ENCODE measurements around the gene C16orf89.
"Not testable (repeated sequence)": the region's sequence is repeated elsewhere in the genome, so short reads cannot be mapped to it uniquely, and the experiment has no call there.

C16orf89 gene

DNA sequence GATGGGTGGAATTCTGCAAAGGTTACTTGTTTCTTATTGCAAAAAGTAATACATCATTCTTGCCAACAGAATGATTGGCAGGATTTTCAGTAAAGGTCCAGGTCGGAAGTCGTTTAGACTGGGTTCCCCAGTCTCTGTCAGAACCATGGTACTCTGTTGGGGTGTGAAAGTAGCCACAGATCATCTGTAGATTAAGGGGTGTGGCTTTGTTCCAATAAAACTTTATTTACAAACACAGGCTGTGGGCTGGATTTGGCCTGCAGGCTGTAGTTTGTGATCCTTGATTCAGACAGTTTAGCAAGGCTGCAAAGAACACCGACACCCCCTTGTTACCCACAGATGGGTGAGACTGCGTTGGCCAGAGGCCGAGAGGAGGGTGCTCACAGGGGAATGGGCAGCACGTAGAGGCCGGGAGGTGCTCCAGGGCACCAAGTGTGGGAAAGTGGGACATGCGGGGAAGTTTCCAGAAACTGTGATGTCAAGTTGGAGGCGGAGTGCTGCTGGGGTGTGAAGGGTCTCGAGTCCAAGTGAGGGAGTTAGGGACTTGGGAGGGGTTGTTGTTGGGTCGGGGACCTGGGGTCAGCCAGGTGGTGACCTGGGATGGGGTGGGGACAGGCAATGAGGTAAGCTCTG, 18.5 kb upstream of the C16orf89 start:
- not testable (repeated sequence) for DNase-seq

DNA sequence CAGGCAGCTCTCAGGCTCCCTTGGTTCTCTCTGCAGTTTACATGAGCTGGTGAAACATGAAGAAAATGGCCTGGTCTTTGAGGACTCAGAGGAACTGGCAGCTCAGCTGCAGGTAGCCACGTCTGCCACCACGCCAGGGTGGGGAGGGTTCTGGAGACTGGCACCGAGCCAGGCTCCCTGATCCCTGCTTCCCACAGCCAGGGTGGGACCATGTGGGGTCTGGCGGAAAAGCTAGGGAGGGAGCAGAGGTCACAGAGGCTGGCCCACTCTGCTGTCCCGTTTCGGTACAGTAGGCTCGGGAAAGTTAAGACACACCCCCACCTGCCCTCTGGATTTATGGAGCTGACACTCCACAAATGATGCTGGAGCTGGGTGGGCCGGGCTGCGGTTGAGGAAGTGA, 17.9 kb upstream of the C16orf89 start:
- DNase-seq: not testable (repeated sequence)

DNA sequence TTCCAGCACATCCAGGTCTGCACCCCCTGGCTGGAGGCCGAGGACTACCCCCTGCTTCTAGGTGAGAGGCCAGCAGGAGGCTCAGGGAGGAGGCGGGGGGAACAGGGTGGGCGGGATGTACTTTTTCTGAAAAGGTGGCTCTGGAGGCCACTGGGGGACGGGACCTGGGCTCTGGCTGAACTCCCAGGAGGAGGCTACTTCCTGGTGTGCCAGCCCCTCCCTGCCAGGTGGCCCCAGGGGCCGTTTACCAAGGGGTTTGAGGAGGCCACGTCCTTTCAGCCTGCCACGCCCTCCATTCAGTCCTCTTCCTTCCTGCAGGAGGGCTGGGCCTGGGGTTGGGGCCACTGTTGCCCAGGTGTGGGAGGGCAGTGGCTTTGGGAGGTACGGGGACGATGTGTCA, 15.2 kb upstream of the C16orf89 start:
- DNase-seq: not testable (repeated sequence)

DNA sequence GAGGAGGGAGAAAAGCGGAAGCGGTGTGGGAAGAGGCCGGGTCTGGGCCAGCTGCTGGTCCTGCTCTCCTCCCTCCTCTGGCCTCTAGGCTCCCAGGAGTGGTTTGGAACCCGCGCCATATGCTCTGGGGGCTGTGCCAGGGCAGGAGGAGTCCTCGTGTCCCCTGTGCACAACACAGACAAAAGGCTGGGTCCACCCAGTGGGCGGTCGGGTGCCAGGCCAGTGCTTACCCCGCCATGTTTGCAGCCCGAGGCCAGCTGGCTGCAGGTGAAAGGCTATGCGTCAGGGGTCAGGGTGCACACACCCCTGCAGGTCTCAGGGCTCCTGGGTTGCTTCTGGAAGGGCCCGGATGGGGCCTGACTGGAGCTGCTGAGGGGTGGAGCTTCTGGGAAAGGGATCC, 14.7 kb upstream of the C16orf89 start:
- DNase-seq: not testable (repeated sequence)

DNA sequence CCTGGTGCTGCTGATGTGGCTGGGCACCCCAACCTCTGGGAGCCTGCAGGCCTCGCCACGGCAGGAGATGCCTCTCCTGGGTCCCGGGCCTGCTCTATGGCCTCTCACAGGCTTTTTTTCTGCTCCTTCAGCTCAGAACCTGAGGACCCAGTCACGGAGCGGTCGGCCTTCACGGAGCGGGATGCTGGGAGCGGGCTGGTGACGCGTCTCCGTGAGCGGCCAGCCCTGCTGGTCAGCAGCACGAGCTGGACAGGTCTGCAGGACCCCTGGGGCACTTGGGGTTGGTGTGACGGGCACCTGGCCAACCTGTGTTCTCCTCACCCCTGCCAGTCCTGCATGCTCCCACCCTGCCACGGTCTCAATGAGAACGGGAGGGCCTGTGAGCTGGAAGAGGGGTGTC, 12.9 kb upstream of the C16orf89 start:
- DNase-seq: no peak

DNA sequence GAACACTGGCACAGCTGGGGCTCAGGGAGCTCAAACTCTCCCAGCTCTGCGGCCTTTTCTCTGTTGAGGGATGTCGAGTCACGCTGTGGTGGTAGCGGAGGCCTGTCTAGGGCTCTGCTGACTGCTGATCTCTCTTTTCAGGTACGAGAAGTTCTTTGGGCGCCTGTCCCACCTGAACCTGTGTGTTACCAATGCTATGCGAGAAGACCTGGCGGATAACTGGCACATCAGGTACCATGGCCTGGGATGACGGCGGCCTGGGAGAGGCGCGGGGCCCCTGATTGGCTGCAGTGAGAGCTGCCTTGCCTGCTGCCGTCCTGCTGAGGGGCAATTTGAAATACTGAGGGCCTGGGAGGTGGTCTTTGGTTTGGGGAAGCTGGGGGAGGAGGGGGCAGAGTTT, 11.5 kb upstream of the C16orf89 start:
- no peak for DNase-seq

DNA sequence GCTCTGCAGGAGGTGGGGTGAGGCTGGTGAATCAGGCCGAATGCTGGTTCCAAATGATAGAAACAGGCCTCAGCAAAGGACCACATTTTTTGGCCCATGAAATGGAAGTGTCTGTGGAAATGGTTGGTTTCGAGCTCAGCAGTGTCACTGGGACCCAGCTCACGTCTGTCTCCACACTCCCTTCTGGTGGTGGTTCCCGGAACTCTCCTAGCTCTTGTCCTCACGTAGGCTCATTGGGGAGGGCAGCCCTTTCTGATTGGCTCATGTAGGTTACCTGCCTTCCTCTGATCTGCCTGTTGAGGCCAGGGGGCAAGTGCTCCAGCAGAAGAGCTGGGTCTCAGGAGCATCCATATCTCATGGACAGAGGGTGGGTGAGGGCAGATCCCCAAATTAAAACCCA, 9.9 kb upstream of the C16orf89 start:
- DNase-seq: no peak

DNA sequence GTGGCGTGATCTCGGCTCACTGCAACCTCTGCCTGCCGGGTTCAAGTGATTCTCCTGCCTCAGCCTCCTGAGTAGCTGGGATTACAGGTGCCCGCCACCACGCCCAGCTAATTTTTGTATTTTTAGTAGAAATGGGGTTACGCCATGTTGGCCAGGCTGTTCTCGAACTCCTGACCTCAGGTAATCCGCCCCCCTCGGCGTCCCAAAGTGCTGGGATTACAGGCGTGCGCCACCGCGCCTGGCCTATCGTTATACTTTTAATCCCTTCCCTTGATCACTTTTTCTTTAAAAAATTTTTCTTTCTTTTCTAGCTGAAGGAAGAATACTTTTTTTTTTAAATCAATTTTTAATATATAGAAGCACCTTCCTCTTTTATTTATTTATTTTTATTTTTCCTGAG, 8.0 kb upstream of the C16orf89 start:
- not testable (repeated sequence) for DNase-seq

DNA sequence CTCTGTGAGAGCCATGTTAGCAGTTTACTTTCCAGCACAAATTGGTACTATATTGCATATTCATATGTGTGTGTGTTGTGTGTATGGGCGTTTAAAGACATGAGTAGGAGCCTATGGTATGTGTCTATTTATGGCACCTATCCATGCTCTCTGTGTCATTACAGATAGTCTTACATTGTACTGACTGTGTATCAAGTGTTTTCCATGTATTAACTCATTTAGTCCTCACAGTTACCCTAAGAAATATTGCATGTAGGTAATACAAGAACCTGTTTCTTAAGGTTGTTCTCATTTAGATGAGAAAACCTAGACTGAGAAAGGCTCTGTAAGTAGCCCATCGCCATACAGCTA, 7.5 kb upstream of the C16orf89 start:
- no peak for DNase-seq

DNA sequence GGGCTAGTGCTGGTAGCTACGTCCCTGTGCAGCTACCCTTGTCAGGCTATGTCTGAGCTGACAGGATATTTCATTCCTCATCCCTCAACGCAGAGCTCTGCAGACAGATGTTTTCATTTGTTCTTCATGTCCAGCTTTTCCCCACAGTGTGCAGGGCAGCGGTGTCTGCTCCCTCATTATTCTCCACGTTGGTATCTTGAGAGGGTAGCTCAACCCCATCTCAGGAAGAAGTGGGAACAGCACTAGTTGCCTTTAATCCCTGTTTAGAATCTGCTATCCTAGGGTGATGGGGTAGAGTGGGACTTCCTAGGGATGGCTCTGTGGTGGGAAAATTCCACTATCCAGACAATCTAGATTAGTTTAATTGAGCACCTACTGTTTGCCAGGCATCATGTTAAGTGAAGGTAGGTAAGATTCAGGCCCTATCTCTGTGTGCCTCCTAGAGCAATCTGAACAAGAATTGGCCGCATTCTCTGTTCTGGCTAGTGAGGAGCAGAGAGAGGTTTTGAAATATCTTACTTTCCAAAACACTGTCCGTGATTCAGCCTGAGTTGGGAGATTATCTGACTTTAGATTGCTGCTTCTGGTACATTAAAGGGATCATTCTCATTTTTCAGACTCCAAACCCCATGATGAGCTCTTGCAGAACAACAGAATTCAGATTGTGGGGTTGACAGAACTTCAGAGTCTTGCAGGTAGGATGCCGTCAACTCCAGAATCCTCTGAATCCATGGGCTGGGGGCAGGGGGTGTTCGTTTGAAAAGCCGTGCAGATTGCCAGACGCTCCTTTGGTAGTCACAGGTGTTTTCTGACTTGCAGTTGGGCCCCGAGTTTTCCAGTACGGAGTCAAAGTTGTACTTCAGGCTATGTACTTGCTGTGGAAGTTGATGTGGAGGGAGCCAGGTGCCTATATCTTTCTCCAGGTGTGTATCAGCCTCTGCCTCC, 6.8 kb upstream of the C16orf89 start:
- no peak for DNase-seq

DNA sequence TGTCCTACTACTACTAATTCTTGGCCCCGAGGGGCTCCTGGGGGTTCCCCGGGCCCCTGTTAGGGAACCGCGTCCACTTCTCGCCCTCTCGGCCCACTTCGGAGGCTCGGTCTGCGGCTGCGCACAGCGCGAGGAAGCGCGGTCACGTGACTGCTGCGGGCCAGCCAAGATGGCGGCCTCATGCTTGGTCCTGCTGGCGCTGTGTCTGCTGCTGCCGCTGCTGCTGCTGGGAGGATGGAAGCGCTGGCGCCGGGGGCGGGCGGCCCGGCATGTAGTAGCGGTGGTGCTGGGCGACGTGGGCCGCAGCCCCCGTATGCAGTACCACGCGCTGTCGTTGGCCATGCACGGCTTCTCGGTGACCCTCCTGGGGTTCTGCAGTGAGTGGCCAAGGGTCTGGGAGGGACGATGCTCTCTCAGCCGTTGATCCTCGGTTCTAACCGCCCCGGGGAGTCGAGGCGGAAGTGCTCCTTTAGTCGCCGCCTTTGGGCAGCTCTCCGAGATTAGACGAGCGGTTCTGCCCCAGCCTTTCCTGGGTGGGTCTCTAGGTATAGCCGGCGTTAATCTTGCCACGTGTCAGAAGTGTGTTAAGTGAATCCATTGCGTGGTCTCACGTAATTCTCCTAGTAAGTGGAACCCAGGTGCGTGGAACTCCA, 6.1 kb upstream of the C16orf89 start, which contains the start of gene ALG1:
TSS of gene ALG1 (plus strand) at position 163 of the 653 bp plus-strand sequence. CDS start at position 170, 7 bp downstream.
- DNase-seq: peak; percentile 79

DNA sequence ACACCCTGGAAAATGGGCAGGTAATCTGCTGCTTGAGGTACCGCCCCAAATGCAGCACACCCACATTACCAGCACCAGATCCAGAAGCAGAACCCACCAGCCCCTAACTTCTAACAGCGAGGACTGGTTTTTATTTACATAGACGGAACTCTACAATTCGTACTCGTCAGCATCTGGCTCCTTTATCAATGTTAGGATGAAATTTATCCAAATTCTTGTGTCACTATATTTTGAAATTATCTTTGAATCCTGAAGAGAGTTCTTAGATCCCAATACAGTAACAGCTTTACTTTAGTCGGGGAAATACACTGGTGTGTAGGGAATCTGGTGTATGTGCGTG, 5.6 kb upstream of the C16orf89 start:
- no peak for DNase-seq

DNA sequence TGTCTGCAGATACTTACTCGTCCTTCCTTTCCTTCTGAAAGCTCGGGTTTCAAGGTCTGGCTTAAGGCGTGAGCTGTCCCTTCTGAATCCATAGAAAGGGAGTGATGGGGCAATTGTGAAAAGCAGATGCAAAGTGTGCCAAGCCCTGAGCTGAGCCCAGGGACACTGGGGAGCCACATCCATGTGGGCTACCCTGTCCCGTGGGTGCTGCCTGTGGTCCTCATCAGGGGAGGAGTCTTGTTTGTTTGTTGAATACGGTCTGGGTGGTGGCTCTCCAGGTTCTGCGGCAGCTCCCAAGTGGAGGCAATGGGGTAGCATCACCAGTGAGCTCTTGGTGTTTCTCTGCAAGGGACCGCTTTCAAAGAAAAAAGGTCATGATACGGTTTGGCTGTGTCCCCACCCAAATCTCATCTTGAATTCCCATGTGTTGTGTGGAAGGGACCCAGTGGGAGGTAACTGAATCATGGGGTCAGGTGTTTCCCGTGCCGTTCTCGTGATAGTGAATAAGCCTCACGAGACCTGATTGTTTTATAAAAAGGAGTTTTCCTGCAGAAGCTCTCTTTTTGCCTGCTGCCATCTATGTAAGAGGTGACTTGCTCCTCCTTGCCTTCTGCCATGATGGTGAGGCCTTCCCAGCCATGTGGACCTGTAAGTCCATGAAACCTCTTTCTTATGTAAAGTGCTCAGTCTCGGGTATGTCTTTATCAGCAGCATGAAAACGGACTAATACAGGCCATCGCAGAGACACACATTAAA, 4.9 kb upstream of the C16orf89 start:
- DNase-seq: no peak

DNA sequence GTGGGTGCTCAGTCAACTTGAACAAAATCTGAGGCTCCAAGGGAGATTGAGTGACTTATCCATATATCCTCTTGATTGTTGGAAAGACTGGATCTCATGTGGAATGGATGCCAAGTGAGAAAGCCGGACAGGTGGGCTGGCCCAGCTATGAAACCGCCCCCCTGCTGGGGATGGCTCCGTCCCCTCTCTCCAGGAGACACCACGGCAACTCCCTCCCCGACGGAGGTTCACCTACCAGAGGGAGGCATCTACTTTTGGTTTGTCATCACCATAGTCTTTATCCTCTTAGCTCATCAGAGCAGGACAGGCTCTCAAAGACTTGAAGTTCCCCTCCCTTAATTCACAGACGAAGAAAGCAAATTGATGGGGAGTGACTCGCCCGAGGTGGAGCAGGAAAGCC, 4.1 kb upstream of the C16orf89 start:
- DNase-seq: no peak

DNA sequence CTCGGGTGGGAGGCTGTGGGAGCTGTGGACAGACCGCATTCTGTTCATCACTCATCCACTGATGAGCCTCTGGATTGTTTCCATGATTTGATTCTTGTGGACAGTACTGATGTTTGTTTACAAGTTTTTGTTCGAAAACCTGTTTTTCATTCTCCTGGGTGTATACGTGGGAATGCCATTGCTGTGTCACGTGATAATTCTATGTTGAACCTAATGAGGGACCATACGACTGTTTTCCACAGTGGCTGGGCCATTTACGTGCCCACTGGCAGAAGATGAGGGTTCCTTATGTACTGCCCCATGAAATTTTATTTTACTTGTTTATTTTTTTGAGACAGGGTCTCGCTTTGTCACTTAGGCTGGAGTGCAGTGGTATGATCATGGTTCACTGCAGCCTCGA, 3.3 kb upstream of the C16orf89 start:
- no peak for DNase-seq

DNA sequence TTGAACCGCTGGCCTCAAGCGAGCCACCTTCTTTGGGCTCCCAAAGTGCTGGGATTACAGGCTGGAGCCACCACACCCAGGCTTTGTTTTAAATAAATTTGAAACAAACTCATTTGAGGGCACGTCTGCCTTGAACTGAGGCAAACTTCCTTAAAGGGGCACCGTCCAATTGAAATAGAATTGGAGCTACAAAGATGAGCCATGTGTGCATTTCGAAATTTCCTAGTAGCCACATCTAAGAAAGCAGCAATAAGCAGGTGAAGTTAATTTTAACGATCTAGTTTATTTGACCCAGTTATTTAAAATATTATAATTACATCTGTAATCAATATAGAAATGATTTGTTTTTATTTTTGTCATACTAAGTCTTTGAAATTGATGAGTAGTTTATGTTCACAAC, 755 bp upstream of the C16orf89 start:
- DNase-seq: no peak

DNA sequence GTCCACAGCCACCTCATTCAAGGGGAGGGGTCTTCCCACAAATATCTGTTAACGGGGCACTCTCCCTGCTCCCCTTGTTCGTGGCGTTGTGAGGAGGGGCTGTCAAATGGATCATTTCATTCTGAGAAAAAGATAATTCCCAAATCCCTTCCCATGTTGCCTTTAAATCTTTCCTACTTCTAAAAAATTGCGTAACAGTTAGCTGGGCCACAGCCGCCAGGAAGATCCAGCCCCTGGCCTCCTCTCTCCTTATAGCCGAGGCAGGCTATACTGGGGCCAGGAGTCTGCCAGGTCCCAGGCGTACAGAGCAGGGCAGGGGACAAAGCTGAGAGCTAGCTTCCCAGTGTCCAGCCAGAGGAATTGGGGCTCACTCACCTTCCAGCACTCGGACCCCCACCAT, 430 bp downstream of the C16orf89 start:
- DNase-seq: no peak

DNA sequence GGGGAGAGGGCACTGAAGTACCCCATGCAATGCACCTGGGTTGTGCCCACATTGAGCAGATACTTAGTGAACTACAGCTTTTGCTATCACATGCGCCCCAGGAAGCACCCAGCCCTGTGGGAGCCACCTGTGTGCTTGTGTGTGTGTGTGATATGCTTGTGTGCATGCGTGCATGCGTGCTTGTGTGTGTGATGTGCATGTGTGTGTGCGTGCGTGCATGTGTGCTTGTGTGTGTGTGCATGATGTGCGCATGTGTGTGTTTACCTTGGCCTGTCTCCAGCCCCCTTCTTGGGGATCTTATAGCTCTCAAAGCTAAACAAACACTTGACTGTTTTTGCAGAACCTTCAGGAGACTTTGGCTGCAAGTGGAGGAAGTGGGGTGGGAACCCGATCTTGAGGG, 841 bp downstream of the C16orf89 start:
- DNase-seq: no peak

DNA sequence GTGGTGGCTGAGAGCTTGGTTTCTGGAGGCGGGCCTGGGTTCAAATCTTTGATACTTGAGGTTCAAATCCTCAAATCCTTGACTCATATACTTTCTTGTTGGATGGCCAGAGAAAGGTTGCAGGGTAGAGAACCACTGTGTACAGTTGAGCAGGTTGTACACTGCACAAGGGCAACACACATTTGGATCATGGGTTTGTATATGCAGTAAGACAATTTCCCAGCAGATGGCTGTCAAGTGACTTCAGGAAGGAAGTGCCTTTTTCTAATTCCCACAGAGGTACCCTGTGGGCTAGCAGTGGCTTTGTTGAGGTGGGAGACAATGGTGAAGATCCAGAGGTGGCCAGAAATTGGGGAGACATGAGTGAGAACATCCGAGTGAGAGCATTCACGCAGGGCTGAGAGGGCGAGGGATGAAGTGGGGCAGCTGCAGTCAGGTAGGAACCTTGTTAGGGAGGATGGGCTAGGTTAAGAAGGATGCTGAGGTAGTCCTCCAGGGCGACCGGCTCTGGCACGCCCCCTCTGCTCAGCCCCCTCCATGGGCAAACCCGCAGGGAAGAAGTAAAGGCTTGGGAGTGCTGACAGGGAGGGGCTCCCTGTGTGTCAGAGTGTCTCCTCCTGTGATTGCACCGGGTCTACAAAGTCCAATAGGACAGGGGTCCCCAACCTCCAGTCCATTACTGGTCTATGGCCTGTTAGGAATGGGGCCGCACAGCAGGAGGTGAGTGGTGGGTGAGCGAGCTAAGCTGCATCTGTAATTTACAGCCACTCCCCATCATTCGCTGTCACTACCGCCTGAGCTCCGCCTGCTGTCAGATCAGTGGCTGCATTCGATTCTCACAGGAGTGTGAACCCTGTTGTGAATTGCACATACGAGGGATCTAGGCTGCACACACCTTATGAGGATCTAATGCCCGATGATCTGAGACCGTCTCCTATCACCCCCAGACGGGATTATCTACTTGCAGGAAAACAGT, 2.7 kb downstream of the C16orf89 start:
- DNase-seq: no peak

DNA sequence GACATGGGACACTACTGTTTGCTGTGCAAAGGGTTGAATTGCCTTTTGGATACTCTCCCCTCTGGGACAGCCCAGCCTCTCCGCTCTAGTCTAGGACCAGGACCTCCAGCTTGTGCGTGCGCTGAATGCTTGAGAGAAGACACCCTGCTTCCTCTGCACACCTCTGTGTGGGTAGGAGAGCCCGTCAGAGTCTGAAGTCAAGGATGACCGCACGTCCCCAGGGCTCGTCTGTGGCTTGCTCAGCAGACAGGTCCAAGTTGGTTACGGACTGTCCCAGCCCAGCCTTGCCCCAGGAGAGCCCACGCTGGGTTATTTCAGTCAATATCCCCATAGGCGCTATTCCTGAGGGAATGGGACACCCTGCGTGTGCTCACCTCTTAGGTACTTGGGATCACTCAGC, 3.7 kb downstream of the C16orf89 start:
- DNase-seq: no peak

DNA sequence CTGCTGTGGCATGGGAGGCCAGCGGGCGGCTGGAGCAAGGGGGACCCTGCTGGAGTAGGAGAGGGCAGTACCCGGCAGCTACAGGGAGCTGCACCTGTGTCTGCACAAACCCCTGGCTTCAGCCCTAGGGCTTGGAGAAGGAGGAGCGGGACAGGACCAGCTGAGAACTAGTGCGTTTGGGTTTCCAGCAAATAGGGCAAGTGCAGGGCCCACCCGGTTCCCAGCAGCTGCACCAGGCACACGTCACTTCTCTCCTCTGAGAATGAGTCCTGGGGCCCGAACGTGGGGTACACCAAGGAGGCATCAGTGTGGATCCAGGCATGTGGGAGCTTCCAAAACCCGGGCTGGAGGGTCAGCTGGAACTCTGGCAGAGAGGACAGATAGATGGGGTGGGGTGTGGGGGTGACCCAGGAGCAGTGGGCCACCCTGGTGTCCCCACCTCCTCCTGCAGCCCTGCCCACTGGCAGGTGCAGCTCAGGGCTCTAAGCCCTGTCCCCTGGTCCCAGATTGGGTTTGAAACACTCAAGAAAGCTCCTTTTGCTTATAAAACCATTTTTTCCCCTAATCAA, 5.6 kb downstream of the C16orf89 start:
- DNase-seq: no peak

All from MV-4-11 (cell line).